G401.6 (cell line): ENCODE measurements around the gene DLG5.
"Not testable (repeated sequence)": the region's sequence is repeated elsewhere in the genome, so short reads cannot be mapped to it uniquely, and the experiment has no call there.

Source experiments
- FAIRE-seq: peaks from 2 replicates; lab custom pipeline; 2012; peaks lifted over from hg19 to GRCh38; lab: Jason Lieb, UNC

Gene DLG5

DNA sequence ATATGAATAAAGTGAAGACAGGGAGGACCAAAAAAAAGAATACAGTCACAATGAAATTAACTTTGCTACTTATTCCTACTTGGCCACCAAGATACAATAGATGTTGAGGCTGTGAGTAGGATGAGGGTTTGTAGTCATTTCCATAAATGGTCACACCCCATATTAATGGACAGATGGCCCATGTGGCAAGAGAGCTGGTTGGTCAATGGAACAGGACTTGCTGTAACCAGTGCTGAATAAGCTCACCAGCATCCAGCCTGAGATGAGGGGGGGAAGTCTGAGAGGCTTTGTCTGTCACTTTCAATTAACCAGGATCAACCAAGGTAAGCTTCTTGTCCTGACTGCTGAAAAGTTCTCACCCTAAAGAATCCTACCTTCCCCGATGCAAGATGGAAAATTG, 158.5 kb downstream of the DLG5 start:
- FAIRE-seq, result no peak

- FAIRE-seq, result no peak
Measured at GRCh38 chr10:77763453-77764430, 162.8 kb downstream of the DLG5 start.

GRCh38 chr10:77758406-77758805, 168.1 kb downstream of the DLG5 start:
- FAIRE-seq, result not testable (repeated sequence)

DNA sequence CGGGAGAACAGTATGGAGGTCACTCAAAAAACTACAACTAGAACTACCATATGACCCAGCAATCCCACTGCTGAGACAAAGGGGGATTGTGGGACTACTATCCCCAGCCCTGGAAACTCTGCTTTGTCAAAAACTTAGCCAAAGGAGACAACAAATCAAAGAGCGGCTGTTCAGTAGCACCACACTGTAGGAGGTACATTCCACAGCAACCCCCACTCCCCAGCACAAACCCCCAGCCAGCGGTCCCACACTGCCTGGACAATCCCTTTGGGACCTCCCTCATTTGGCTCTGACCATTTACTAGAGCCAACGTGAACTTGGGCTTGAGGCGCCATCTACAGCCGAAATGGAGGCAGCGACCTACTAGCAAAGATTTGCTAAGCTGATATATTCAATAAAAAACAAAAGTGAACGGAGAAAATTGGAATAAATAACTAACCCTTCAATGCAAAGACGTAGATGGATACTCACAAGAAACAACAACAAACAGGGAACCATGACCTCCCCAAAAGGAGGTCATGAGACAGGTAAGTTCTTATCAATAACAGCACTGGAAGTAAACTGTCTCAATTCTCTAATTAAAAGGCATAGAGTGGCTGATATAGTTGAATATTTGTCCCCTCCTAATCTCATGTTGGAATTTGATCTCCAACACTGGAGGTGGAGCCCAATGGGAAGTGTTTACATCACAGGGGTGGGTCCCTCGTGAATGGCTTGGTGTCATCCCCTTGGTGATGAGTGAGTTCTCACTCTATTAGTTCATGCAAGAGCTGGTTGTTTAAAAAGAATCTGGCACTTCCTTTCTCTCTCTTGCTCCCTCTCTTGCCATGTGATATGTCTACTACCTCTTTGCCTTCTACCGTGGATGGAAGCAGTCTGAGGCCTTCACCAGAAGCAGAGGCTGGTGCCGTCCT, 170.0 kb downstream of the DLG5 start:
- FAIRE-seq, result peak; percentile 15

DNA sequence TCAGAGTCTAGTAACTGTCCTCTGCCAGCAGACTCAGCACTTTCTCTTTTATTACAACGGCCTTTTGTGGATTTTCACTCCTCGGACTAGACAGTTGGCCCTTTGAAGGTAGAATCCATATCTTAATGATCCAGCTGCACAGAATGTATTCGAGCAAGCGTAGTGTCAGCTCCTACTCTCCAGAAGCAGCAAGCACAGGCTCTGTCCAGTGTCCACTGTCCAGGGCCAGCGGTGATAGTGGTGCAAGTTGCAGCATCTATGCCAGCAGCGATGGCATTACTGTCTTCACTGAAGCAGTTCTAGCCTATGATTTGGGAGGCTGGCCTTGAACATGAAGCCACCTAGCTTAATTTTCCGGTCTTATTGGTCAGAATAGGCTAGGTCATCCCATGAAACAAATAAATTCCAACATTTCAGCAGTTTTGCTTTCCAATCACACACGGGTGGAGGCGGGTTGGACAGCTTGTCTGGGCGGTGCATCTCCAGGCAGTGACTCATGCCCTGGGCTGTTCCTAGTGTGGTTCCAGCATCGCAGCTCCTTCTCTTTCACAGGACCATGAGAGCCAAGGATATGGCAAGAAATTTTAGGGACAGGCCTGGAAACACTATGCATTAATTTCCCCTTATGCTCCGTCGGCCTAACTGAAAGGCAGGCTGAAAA, 180.4 kb downstream of the DLG5 start:
- no peak for FAIRE-seq

GRCh38 chr10:77744245-77744644, 182.3 kb downstream of the DLG5 start:
- FAIRE-seq, result no peak

DNA sequence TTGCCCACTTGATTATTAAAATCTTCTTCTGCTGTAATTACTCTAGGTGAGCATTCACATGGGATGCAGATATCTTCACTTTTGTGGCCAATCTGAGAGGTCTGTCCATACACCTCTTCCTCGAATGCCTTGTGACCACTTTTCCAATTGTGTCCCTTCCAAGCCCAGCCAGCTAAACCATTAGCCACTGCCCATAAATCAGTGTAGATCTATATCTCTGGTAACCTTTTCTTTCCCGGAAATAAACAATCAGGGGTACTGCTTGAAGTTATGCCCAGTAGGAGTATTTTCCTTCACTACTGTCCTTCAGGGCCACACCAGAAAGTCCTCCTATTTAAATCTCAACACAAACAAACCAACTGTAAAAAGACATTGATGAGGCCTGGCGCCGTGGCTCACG, 184.4 kb downstream of the DLG5 start:
- FAIRE-seq, result no peak

DNA sequence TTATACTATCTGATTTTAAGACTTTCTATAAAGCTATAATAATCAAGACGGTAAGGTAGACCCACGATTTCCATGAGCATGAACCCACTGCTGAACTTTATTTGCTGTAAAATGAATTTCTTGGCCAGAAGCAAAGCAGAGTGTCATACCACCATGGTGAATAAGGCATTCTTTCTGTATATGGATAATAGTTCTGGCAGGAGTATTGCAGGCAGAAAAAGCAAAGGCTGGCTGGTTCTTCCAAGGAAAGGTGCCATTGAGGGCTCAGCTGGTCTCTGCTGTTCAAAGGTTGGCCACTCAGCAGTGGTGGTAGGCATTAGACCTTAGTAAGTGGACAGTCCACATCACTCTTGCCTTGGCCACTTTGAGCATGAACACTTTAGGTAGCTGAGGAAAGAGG, 184.8 kb downstream of the DLG5 start:
- FAIRE-seq, result no peak
